Measurements from ENCODE around the gene ATP1B4.

GRCh38 chrX:120315776-120316175 lies 46.1 kb upstream of the ATP1B4 start:
- TF ChIP-seq POLR2A (IDR thresholded peaks at IDR 0.05): no peak
- TF ChIP-seq, protein P1, sequence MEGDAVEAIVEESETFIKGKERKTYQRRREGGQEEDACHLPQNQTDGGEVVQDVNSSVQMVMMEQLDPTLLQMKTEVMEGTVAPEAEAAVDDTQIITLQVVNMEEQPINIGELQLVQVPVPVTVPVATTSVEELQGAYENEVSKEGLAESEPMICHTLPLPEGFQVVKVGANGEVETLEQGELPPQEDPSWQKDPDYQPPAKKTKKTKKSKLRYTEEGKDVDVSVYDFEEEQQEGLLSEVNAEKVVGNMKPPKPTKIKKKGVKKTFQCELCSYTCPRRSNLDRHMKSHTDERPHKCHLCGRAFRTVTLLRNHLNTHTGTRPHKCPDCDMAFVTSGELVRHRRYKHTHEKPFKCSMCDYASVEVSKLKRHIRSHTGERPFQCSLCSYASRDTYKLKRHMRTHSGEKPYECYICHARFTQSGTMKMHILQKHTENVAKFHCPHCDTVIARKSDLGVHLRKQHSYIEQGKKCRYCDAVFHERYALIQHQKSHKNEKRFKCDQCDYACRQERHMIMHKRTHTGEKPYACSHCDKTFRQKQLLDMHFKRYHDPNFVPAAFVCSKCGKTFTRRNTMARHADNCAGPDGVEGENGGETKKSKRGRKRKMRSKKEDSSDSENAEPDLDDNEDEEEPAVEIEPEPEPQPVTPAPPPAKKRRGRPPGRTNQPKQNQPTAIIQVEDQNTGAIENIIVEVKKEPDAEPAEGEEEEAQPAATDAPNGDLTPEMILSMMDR (IDR thresholded peaks at IDR 0.05 in 8 of 11, conservative IDR thresholded peaks at IDR 0.05 in 3 of 11): no peak
- no peak for TF ChIP-seq POLR2AphosphoS5 (IDR thresholded peaks at IDR 0.05)
